GM21528 (cell line): ENCODE measurements around the gene BAAT.

Experiments used
- ATAC-seq: cut with Tn5 transposase; IDR thresholded peaks from one replicate; pipeline ENCODE4 v1.9.1; 2021; ENCODE audit warnings: mild to moderate bottlenecking, moderate library complexity; ENCODE audit not compliant: unreplicated experiment, low FRiP score

The BAAT gene

DNA sequence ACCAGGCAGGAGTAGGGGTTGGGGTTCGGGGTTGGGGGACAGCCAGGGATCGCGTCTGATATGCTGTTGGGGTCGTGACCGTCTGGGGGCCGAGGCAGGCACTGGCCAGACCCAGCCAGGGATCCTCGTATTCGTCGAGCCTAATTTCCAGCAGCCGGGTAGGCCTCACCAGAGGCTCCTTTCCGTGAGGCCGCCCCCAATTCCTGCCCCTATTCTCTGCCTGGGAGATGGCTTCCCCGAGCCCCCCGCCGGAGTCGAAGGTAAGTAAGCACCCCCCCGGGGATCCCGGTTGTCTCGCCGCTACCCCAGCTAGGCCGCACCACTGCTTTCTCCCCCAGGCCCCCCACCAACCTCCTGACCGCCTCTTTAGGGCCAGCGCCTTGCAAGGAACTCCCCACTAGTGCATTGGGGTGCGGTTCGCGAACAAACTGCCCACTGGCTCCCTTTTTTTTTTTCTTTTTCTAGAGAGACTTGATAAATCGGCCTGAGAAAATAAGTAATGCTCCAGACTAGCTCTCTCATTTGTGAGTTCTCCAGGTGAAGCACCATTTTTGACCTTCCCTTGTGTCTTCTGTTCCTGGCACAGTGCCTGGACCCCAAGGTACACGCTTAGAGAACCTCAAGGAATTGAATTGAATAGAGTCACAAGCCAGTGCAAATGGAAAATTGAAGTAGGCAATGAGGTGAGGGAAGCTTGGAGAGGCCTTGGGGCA lies 14.3 kb upstream of the BAAT start:
- ATAC-seq: peak; percentile 18

DNA sequence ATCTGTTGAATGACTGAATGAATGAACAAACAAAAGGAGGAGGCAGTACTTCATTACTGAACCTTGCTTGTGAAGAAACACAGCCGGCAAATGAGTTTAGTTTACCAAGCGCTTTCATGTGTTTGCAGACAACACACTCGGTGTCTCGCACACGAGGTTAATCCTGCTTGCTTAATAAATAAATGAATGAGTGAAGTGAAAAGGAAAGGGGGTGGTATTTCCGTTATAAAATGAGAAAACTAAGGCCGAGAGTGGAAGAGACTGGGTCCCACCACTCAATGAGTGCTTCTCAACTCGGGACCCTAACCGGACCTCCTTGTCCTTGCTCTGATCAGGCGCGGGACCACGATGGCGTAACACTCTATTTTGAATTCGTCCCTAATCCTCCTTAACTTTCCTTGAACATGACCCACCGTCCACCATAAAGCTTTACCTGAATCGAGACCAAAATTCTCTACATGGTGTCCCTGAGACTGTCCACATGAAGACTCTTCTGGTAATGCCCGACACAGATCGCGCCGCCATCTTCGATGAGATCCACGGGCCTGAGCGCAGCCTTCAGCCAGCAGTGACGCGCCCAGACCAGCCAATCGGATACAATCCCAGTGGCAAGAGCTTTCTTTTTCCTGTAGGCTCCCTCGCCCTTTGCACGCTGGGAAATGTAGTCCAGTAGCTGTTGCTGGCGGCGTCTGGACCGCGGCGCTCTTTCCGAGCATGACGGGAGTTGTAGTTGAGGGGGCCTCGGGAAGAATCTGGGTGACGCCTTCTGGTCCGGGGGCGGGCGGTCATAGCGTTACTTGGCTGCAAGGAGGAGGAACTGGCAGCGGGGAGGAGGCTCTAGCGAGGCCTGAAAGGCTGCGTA lies 13.5 kb upstream of the BAAT start, which contains the start of the genes MRPL50 and ZNF189:
MRPL50 (minus strand) TSS at position 551 of the 862 bp plus-strand sequence; CDS start at position 525, 26 bp downstream.
ZNF189 (plus strand) TSS at position 784 of the 862 bp plus-strand sequence. CDS start 306 bp downstream, outside the sequence.
- ATAC-seq: peak; percentile 100

DNA sequence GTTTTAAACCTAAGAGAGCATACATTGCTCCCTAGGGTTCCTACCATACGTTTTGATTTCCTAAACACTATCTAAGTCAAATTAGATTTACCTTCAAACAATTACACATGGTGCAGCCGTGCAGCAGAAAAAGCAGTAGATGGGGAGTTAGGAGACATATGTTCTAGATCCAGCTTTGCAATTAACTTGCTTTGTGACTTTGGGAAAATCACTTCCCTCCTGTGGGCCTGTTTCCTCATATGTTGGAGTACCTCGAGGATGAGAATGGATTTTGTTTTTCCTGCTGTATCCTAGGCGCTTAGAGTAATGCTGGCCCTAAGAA lies 12.9 kb upstream of the BAAT start:
- ATAC-seq: no peak

DNA sequence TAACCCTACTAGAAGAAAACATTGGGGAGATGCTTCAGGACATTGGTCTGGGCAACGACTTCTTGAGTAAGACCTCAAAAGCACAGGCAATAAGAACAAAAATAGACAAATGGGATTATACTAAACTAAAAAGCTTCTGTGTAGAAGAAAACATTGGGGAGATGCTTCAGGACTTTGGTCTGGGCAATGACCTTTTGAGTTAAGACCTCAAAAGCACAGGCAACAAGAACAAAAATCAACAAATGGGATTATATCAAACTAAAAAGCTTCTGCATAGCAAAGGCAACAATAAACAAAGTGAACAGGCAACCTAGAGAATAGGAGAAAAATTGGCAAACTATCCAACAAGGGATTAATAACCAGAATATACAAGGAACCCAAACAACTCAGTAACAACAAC lies 9.9 kb upstream of the BAAT start:
- no peak for ATAC-seq

DNA sequence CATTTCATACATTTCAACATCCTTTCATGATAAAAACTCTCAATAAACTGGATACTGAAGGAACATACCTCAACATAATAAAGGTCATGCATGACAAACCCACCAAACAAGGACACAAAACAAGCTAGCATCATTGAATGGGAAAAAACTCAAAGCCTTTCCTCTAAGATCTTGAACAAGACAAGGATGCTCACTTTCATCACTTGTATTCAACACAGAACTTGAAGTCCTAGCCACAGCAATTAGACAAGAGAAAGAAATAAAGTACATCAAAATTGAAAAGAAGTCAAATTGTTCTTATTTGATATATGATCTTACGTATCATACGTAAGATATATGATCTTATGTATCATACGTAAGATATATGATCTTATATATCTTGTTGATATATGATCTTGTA lies 8.3 kb upstream of the BAAT start:
- no peak for ATAC-seq

DNA sequence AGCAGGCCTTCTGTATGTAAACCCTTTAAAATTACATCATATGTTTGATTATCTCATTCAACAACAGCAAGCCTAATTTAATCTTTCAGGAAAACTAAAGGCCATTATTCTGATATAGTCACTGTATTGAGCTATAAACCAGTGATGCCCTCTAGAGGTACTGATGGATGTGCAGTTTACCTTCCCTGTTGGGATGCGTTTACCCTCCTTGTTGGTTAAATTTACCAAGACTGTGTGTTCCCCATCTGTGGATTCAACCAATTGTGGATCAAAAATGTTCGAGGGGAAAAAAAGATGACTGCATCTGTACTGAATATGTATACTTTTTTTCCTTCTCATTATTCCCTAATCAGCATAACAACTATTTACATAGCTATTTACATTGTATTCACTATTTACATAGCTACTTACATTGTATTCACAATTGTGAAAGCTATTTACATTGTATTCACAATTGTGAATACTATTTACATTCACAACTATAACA lies 3.7 kb upstream of the BAAT start:
- no peak for ATAC-seq

DNA sequence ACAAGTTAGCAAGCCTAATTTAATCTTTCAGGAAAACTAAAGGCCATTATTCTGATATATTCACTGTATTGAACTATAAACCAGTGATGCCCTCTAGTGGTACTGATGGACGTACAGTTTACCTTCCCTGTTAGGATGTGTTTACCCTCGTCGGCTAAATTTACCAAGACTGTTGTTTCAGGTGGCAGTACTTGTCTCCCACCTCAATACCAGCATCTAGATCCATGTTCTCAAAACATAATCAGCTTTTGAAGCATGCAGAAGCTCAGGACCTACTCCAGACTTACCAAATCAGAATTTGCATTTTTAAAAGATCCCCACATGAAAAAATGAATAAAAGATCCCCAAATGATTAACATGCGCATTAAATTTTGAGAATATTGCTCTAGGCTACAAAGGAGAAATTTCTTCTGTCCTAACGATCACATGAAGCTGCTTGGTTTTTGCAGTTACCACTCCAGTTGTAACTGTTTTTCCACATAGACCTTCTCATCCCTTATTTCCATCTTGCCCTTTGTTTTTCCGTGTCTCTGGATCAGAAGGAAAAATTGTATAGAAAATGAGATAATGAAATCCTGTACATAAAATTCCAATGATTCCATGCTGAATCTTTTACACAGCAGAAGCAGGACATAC lies 3.2 kb upstream of the BAAT start:
- no peak for ATAC-seq

DNA sequence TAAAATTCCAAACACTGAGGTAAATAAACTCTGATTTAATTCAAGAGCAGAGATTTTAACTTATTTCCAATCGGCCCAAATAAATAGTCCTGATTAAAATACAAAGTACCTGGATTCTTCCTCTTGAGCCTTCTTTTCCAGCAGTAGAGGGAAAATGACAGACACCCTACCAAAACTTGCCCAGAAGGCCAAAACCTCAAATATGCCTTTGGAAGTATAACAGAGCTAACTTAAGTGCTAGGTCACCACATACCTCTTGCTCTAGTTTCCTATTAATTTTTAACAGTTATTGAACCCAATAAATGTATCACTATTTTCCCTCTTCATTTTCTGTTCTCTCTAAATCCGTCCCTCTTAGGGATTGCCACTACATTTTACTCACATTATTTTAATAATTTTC lies 1.4 kb downstream of the BAAT start:
- no peak for ATAC-seq

DNA sequence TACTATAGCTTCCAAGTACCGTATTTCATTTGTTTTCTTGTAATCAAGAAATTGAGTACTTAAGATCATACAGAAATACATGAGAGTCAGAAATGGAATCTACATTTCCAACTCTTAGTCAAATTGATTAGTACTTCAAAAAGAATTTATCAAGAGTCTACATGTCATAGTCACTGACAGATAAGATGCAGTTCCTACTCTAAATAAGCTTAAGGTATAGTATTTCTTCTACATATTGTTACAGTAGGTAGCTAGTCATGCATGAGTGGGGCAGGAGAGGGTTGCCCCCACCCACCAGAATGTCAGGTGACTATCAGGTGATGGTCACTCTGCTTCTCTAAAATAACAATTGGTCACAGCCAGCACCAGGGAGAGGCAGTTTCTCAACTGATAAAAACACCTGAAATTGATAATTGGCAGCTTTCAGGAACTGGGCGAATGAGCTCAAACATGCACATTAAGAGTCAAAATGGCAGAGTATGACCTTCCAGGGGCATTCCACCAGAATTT lies 2.9 kb downstream of the BAAT start:
- no peak for ATAC-seq

DNA sequence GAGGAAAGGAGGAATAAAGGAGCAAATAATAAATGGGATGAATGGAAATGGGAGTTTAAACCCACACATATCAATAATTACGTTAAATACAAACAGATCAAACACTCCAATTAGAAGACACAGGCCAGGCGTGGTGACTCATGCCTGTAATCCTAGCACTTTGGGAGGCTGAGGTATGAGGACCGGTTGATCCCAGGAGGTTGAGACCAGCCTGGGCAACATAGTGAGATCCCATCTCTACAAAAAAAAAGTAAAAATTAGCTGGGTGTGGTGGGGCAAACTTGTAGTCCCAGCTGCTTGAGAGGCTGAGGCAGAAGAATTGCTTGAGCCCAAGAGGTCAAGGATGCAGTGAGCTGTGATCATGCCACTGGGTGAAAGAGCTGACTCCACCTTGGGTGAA lies 3.7 kb downstream of the BAAT start:
- no peak for ATAC-seq

DNA sequence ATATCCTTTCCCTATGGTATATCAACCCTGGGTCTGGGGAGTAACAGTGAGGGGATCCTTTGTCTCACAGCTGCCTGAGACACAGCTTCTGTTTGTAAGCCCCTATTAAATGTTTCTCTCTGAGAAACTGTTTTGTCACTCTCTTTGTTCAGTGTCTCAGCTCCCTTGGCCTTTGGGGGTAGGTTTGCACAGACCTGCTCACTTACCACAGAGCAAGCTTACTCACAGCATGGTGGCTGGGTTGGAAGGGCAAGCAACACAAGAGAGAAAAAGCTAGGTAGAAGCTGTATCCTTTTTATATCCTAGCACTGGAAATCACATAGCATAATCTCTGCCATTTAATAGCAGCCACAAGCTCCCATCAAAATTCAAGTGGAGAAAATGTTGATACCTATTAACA lies 4.5 kb downstream of the BAAT start:
- ATAC-seq: no peak

DNA sequence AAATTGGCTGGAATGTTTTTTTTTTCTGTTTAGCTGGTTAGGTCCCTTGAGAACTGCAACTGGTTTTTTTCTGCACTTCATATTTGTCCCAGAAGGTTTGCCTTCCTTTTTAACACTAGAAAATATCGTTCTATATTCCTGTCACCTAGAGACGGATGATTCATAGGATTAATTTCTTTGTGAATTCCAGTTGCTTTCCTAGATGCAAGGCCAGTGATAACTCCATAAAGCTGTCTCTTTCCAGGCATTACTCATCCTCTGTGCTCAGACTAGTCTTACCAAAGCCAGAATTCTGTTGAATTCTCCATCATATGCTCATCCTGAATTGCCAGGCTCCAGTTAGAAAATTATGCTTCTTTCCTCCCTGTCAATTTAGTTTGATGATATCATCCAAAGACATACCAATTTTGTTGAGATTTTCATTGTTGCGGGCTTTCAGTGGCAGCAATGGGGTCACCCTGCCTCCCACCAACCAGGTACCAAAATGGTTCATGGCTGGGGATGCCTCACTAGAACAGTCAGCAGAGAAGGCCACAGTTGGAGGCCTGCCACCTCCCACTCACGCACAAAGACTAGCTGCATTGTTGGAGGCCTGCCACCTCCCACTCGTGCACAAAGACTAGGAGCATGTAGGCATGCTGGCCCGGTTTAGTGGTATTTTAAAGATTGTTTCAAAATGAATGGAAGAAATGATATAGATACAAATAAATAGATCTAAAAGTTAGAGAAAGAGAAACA lies 8.5 kb downstream of the BAAT start:
- ATAC-seq: no peak

DNA sequence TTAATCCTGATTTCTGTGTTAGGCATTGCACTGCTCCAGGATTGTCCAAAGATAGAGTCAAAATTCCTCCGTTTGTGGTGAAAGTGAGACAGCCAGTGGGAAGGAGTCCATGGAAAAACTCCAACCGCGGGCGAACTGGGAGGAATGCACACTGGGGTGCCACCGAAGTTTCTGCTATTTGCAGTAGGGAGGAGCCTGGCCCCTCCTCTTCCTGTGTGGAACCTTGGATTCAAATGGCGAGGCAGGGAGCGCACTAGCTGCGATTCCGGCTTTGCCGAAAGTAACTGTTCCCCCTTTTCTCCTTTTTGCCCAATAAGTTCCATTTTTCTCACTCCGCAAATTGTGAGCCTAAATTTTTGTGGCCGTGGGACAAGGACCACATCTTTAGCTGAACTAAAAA lies 9.3 kb downstream of the BAAT start:
- no peak for ATAC-seq

DNA sequence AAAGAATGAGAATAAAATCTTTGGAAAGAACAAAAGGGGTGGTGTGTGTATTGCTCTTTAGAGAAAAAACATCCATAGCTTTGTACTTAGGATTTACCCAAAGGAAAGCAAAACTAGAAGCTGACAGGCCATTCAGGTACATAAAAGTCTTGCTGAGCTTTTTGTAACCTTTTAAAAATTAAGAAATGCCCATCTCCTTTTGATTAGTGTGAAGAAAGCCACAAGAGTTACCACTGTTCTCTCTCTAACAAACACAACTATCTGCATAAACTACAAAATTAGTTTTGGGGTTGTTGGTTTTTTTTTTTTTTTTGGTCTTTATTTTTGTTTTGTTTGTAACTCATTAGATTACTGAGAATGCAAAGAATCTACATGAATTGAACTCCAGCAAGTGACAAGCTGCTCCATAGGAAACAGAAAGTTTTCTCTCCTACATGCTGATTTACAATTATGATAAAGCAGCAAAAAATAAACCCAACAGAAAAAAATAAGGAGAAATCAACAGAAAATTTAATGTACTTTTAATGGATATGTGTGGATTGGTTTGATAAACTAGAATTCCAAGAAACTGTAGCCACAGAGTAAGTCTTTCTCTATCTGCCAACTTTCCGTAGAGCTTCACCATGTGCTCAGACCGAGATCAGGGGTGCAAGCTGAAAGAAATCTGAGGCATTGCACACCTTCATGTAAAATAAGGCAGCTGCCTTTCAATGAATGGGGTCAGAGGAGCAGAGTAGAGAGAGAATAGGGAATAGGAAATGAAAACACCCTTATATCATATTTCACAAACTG lies 12.3 kb downstream of the BAAT start:
- ATAC-seq: no peak

DNA sequence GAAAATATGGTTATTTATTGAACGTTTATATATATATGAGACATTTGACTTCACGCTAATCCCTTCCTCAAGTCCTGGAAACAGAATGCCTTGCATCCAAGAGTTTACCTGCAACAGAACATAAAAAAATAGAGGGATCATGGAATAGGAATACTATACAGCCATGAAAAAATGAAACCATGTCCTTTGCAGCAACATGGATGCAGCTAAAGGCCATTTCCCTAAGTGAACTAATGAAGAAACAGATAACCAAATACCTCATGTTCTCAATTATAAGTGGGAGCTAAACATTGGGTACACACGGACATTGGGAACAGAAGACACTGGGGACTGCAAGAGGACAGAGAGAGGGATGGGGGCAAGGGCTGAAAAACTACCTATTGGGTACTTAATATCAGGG lies 13.0 kb downstream of the BAAT start:
- ATAC-seq: no peak

DNA sequence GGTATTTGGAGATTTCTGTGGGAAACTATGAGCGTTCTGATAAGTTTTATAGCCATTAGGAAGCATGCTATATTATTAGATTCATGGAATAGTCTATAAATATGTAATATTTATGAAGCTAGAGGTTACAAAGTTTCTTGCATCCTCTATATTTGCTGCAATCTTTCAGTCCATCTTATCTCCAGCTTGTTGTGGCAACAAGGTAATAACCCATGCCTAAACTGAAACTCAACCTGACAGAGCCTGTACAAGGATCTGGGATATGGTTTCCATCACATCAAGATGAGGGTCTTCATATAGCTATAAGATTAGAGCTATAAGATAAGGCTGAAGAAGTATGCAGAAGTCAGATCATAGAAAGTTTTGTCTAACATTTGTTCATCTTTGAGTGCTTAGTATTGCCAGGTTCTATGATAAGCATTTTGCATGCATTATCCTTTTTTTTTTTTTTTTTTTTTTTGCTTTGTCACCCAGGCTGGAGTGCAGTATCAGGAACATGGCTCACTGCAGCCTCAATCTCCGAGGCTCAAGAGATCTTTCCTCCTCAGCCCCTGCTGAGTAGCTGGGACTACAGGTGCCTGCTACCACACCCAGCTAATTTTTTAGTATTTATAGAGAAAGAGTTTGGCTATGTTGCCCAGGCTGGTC lies 14.8 kb downstream of the BAAT start:
- no peak for ATAC-seq

DNA sequence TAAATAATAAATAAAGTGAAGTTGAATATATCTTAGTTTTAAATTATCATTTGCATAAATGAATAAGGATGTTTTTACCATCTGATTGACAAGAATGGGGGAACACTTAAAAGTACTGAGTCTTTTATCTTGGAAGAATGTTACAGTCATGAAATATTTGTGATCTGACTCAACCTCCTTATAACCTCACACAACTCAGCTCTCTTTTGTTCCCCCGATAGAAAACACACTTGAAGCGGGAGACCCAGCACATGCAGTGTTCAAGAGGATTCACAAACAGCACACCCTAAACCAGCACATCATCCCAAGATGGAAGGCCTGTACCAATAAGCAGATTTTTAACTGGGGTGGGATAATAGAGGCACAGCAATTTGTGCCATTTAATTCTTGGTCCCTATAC lies 15.5 kb downstream of the BAAT start:
- ATAC-seq: no peak

DNA sequence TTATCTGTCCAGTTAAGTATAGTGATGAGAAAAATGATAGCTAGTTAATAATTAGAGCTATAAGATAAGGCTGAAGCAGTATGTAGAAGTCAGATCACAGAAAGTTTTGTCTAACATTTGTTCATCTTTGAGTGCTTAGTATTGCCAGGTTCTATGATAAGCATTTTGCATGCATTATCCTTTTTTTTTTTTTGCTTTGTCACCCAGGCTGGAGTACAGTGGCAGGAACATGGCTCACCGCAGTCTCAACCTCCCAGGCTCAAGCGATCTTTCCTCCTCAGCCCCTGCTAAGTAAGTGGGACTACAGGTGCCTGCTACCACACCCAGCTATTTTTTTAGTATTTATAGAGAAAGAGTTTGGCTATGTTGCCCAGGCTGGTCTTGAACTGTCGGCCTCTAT lies 17.5 kb downstream of the BAAT start:
- no peak for ATAC-seq
